Neural progenitor cell (in vitro differentiated cells): ENCODE measurements around the gene ROBO4.

Experiments used
- EZH2 ChIP-seq: fragments of 200-600 bp; sonication (generic); IDR thresholded peaks from 2 replicates; pipeline ENCODE4 v1.6.1; 2017; ENCODE audit warnings: antibody characterized with exemption, mild to moderate bottlenecking, moderate library complexity
- EZH2phosphoT487 ChIP-seq: fragments of 200-600 bp; sonication (generic); IDR thresholded peaks from 2 replicates; pipeline ENCODE4 v1.6.1; 2017; ENCODE audit warnings: antibody characterized with exemption
- TF ChIP-seq, protein P1 (sequence below): fragments of 200-600 bp; sonication (generic); IDR thresholded peaks from 2 replicates; pipeline ENCODE4 v1.5.1; 2017; ENCODE audit warnings: antibody characterized with exemption, mild to moderate bottlenecking

DNA sequence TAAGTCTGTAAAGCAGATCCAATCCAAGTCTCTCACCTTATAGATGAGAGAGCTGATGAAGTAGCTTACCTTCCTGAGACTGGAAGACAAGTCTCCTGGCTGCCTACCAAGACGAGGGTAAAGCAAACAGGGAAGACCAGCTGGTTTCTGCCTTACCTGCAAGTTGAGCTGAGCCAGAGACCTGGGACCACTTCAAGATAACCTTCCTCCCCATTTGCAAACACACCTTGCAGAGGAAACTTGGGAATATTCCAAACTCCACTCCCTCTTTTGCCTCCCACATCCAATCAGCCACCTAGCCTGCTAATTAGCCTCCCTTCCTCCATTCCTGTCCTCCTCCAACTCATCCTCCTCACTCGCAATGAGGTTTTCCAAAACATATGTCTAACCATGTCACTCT lies 55.8 kb downstream of the ROBO4 start:
- TF ChIP-seq, protein P1, sequence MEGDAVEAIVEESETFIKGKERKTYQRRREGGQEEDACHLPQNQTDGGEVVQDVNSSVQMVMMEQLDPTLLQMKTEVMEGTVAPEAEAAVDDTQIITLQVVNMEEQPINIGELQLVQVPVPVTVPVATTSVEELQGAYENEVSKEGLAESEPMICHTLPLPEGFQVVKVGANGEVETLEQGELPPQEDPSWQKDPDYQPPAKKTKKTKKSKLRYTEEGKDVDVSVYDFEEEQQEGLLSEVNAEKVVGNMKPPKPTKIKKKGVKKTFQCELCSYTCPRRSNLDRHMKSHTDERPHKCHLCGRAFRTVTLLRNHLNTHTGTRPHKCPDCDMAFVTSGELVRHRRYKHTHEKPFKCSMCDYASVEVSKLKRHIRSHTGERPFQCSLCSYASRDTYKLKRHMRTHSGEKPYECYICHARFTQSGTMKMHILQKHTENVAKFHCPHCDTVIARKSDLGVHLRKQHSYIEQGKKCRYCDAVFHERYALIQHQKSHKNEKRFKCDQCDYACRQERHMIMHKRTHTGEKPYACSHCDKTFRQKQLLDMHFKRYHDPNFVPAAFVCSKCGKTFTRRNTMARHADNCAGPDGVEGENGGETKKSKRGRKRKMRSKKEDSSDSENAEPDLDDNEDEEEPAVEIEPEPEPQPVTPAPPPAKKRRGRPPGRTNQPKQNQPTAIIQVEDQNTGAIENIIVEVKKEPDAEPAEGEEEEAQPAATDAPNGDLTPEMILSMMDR, result no peak
- no peak for TF ChIP-seq EZH2
- TF ChIP-seq EZH2phosphoT487, result no peak
